ENCODE results near the gene ABCC3. TPM values are rescaled to one million over a fixed set of nuclear protein-coding genes. Genes with fewer than 3 reads are reported as not detected.
A peak's percentile ranks its signal among the peaks of the same experiment; 100 is the strongest.

Gene ABCC3
- total RNA-seq, 1 experiment from 2014 or later, result 88.0 TPM

GRCh38 chr17:50712641-50713040, 78.0 kb downstream of the ABCC3 start:
- DNase-seq, result no peak
- Mint-ChIP-seq H3K4me1 (ENCODE audit: low read depth, unreplicated experiment) (peaks cover 10% of the 10 kb centered on the region), H3K4me3 (ENCODE audit: low read depth, unreplicated experiment) (no peak overlapping the region), H3K36me3 (ENCODE audit: insufficient read depth, unreplicated experiment) (peaks cover 11% of the 10 kb centered on the region), H3K27ac (ENCODE audit: unreplicated experiment) (no peak overlapping the region), H3K9me3 (ENCODE audit: low read depth, unreplicated experiment) (no peaks in the 10 kb centered on the region), H3K27me3 (ENCODE audit: unreplicated experiment) (peaks cover 17% of the 10 kb centered on the region)
- BruUV-seq (replicated peaks), result no TSS peak
- TF ChIP-seq CTCF (IDR thresholded peaks at IDR 0.05; ENCODE audit: unreplicated experiment), result no peak
- CTCF ChIA-PET, result interaction anchor here (1.0 kb wide), 1 partner anchor 77 kb away, joined by 3 read pairs; no protein-coding TSS in a partner anchor
- intact Hi-C loops (cut with micrococcal nuclease; ENCODE audit: unreplicated experiment), result no loop called here

- Mint-ChIP-seq H3K27ac (ENCODE audit: unreplicated experiment) (no peak overlapping the region), H3K4me1 (ENCODE audit: low read depth, unreplicated experiment) (no peaks in the 10 kb centered on the region), H3K4me3 (ENCODE audit: low read depth, unreplicated experiment) (no peak overlapping the region), H3K36me3 (ENCODE audit: insufficient read depth, unreplicated experiment) (peaks cover 21% of the 10 kb centered on the region), H3K27me3 (ENCODE audit: unreplicated experiment) (peaks cover 17% of the 10 kb centered on the region), H3K9me3 (ENCODE audit: low read depth, unreplicated experiment) (no peaks in the 10 kb centered on the region)
- DNase-seq, result no peak
- no peak for TF ChIP-seq CTCF (IDR thresholded peaks at IDR 0.05; ENCODE audit: unreplicated experiment)
- intact Hi-C loops (cut with micrococcal nuclease; ENCODE audit: unreplicated experiment), result no loop called here
- BruUV-seq (replicated peaks), result no TSS peak
- CTCF ChIA-PET, result interaction anchor here (1.2 kb wide), 1 partner anchor 214 kb away, joined by 3 read pairs; no protein-coding TSS in a partner anchor
These were observed 80.8 kb downstream of the ABCC3 start for GRCh38 chr17:50715471-50715870.

- Mint-ChIP-seq H3K4me1 (ENCODE audit: low read depth, unreplicated experiment) (peaks cover 23% of the 10 kb centered on the region), H3K27me3 (ENCODE audit: unreplicated experiment) (peaks cover under 1% of the 10 kb centered on the region), H3K36me3 (ENCODE audit: insufficient read depth, unreplicated experiment) (peaks cover 56% of the 10 kb centered on the region), H3K27ac (ENCODE audit: unreplicated experiment) (peak within 1 kb of the TSS; percentile 98), H3K4me3 (ENCODE audit: low read depth, unreplicated experiment) (peak within 1 kb of the TSS; percentile 94), H3K9me3 (ENCODE audit: low read depth, unreplicated experiment) (no peaks in the 10 kb centered on the region)
- intact Hi-C loops (cut with micrococcal nuclease; ENCODE audit: unreplicated experiment), result no loop called here
- CTCF ChIA-PET, result interaction anchor here (0.6 to 1.3 kb wide), 9 partner anchors 12 to 568 kb away, joined by 3 to 8 read pairs (median 4); partner anchors contain the start of genes ANKRD40 and LRRC59
- DNase-seq, result peak; percentile 99
- TSS peak; percentile 99 for BruUV-seq (replicated peaks)
- no peak for TF ChIP-seq CTCF (IDR thresholded peaks at IDR 0.05; ENCODE audit: unreplicated experiment)
These were observed 84.7 kb downstream of the ABCC3 start, which contains the start of gene LUC7L3 for GRCh38 chr17:50719144-50719923. Gene LUC7L3, plus strand, starts transcription at chr17:50719603. Its CDS starts 130 bp downstream, at chr17:50719733.

GRCh38 chr17:50719924-50720794, 85.5 kb downstream of the ABCC3 start:
- CTCF ChIA-PET, result interaction anchor here (0.7 to 1.1 kb wide), 6 partner anchors 12 to 323 kb away, joined by 3 to 8 read pairs (median 4); partner anchors contain the start of genes ANKRD40 and LRRC59
- H3K36me3 Mint-ChIP-seq (ENCODE audit: insufficient read depth, unreplicated experiment), result peaks cover 61% of the 10 kb centered on the region
- H3K4me3 Mint-ChIP-seq (ENCODE audit: low read depth, unreplicated experiment), result peak overlapping the region; percentile 94
- peak overlapping the region; percentile 98 for H3K27ac Mint-ChIP-seq (ENCODE audit: unreplicated experiment)
- intact Hi-C loops (cut with micrococcal nuclease; ENCODE audit: unreplicated experiment), result no loop called here
- TF ChIP-seq CTCF (IDR thresholded peaks at IDR 0.05; ENCODE audit: unreplicated experiment), result no peak
- peaks cover 23% of the 10 kb centered on the region for H3K4me1 Mint-ChIP-seq (ENCODE audit: low read depth, unreplicated experiment)
- no peaks in the 10 kb centered on the region for H3K9me3 Mint-ChIP-seq (ENCODE audit: low read depth, unreplicated experiment)
- BruUV-seq (replicated peaks), result TSS peak; percentile 44
- DNase-seq, result no peak
- no peaks in the 10 kb centered on the region for H3K27me3 Mint-ChIP-seq (ENCODE audit: unreplicated experiment)
